ENCODE measurements around the gene CD247.

Gene CD247

GRCh38 chr1:167409183-167409582 lies 109.1 kb downstream of the CD247 start:
- Histone ChIP-seq H3K27me3 (ENCODE audit: control insufficient read depth in 1 of 2, insufficient read depth in 1 of 2, low read length in 2 of 2) (no peaks in the 10 kb centered on the region), H3K18ac (ENCODE audit: low read depth in 1 of 2, low read length in 2 of 2) (no peak overlapping the region), H2BK15ac (ENCODE audit: low read depth, poor library complexity, severe bottlenecking) (no peak overlapping the region), H3K4ac (ENCODE audit: low read depth in 1 of 2, low read length in 2 of 2) (no peak overlapping the region), H2BK120ac (ENCODE audit: low read depth, low read length) (no peak overlapping the region), H3K9ac (ENCODE audit: low read length) (no peak overlapping the region), H3K27ac (ENCODE audit: low read length, poor library complexity, severe bottlenecking) (no peak overlapping the region), H3K9me3 (ENCODE audit: control insufficient read depth, low read length) (no peaks in the 10 kb centered on the region), H2AK5ac (ENCODE audit: low read length, severe bottlenecking) (no peak overlapping the region), H2AFZ (ENCODE audit: low read depth, low read length) (no peak overlapping the region), H2BK12ac (ENCODE audit: low read length in 2 of 2) (no peak overlapping the region), H3K79me1 (replicated peaks; ENCODE audit: low read length, poor library complexity, severe bottlenecking) (no peaks in the 10 kb centered on the region), H2BK5ac (ENCODE audit: low read depth, low read length, poor library complexity, severe bottlenecking) (no peak overlapping the region), H4K91ac (ENCODE audit: low read length) (no peak overlapping the region), H3K4me3 (ENCODE audit: insufficient read depth in 1 of 2, low read depth in 1 of 2, low read length in 2 of 2) (no peak overlapping the region), H3K4me2 (ENCODE audit: low read length, poor library complexity, severe bottlenecking) (no peak overlapping the region), H3K36me3 (ENCODE audit: control insufficient read depth in 1 of 2, insufficient read depth in 2 of 2, low read depth in 1 of 2, low read length in 2 of 2) (peaks cover 5 to 37% of the 10 kb centered on the region in 2 experiments), H4K8ac (ENCODE audit: low read length) (no peak overlapping the region), H3K14ac (ENCODE audit: low read length in 2 of 2) (no peak overlapping the region), H3K23ac (ENCODE audit: low read length in 2 of 2) (no peak overlapping the region), H3K4me1 (ENCODE audit: control insufficient read depth, insufficient read depth, low read depth, low read length) (no peaks in the 10 kb centered on the region)
- no peak for DNase-seq
- WGBS, result no CpG with 5 or more reads among the region's 1 CpG

DNA sequence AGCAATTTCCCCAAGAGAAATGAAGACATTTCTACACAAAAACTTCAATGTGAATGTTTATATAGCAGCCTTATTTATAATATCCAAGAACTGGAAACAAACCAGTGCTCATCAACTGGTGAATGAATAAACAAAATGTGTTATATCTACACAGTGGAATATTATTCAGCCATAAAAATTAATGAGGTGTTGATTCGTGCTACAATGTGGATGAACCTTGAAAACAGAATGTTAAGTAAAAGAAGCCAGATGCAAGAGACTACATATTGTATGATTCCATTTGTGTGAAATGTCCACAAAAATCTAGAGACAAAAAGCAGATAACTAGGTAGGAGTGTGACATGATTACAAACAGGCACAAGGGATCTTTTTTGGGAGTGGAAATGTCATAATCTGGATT lies 110.0 kb downstream of the CD247 start:
- Histone ChIP-seq H3K27ac (ENCODE audit: low read length, poor library complexity, severe bottlenecking) (no peak overlapping the region), H2BK120ac (ENCODE audit: low read depth, low read length) (no peak overlapping the region), H4K91ac (ENCODE audit: low read length) (no peak overlapping the region), H3K4me1 (ENCODE audit: control insufficient read depth, insufficient read depth, low read depth, low read length) (no peaks in the 10 kb centered on the region), H3K18ac (ENCODE audit: low read depth in 1 of 2, low read length in 2 of 2) (no peak overlapping the region), H3K27me3 (ENCODE audit: control insufficient read depth in 1 of 2, insufficient read depth in 1 of 2, low read length in 2 of 2) (no peaks in the 10 kb centered on the region), H2AK5ac (ENCODE audit: low read length, severe bottlenecking) (no peak overlapping the region), H3K23ac (ENCODE audit: low read length in 2 of 2) (no peak overlapping the region), H3K9ac (ENCODE audit: low read length) (no peak overlapping the region), H2BK12ac (ENCODE audit: low read length in 2 of 2) (no peak overlapping the region), H2BK15ac (ENCODE audit: low read depth, poor library complexity, severe bottlenecking) (no peak overlapping the region), H3K4me2 (ENCODE audit: low read length, poor library complexity, severe bottlenecking) (no peak overlapping the region), H3K9me3 (ENCODE audit: control insufficient read depth, low read length) (no peaks in the 10 kb centered on the region), H2BK5ac (ENCODE audit: low read depth, low read length, poor library complexity, severe bottlenecking) (no peak overlapping the region), H3K4me3 (ENCODE audit: insufficient read depth in 1 of 2, low read depth in 1 of 2, low read length in 2 of 2) (no peak overlapping the region), H4K8ac (ENCODE audit: low read length) (no peak overlapping the region), H3K4ac (ENCODE audit: low read depth in 1 of 2, low read length in 2 of 2) (no peak overlapping the region), H2AFZ (ENCODE audit: low read depth, low read length) (no peak overlapping the region), H3K14ac (ENCODE audit: low read length in 2 of 2) (no peak overlapping the region), H3K36me3 (ENCODE audit: control insufficient read depth in 1 of 2, insufficient read depth in 2 of 2, low read depth in 1 of 2, low read length in 2 of 2) (peaks cover 5 to 33% of the 10 kb centered on the region in 2 experiments), H3K79me1 (replicated peaks; ENCODE audit: low read length, poor library complexity, severe bottlenecking) (no peaks in the 10 kb centered on the region)
- WGBS, result 100% methylated on average over 1 of the region's 1 CpG
- no peak for DNase-seq

DNA sequence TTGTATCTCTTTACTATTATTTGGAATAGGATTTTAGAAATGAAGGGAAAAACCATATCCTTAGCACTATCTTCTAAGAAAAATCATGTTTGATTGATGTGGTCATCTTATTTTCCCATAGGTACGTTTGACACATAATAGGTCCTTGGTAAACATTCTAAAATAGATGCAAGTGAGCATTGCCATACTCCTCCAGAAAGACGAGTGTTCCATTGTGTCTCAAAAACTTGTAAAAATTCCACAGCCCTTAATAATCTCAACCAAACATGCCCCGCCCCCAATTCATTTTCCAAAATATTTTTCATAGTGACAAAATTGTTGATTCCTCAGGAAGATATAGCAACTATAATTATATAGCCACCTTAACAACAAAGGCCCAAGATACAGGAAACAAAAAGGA lies 113.4 kb downstream of the CD247 start:
- H2BK120ac ChIP-seq (ENCODE audit: low read depth, low read length), result no peak overlapping the region
- no peak overlapping the region for H3K4me2 ChIP-seq (ENCODE audit: low read length, poor library complexity, severe bottlenecking)

DNA sequence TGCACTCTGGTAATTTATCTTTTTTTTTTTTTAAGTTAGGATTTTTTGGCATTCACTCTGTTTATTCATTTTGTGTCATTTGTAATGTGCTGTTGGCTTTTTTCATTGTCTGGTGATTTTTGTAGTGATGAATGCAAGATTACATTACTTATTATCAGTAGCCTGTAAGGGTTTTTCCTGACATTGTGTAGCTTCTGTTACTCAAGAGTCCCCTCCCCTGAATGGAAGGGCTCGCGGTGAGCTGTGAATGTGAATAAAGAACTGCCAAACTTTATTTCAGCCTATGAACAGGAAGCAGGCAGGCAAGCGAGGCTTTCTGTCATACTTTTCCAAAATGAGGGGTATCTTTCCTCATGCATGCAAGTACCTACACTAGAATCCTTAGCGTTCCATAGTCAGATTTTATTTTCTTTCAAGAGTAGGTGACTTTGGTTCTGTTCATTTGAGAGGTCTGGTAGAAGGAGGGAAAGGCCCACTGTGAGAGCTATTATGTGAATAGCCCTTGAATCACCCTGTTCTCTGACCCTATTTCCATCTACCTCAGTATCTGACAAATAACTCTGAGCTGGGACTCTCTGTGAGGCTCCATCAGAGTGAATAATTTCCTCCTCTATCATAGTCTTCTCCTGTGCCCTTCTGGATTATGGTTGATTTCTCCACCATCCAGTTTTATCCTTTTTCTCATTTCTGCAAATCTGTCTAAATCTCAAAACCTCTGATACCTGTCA lies 114.0 kb downstream of the CD247 start:
- H3K9ac ChIP-seq (ENCODE audit: low read length), result no peak overlapping the region
- no peak overlapping the region for H3K14ac ChIP-seq (ENCODE audit: low read length in 2 of 2)
- no peak overlapping the region for H2AK5ac ChIP-seq (ENCODE audit: low read length, severe bottlenecking)
- H4K8ac ChIP-seq (ENCODE audit: low read length), result no peak overlapping the region
- H2AFZ ChIP-seq (ENCODE audit: low read depth, low read length), result no peak overlapping the region
- DNase-seq, result no peak
- H2BK120ac ChIP-seq (ENCODE audit: low read depth, low read length), result no peak overlapping the region
- H3K9me3 ChIP-seq (ENCODE audit: control insufficient read depth, low read length), result no peaks in the 10 kb centered on the region
- no peak overlapping the region for H3K4me2 ChIP-seq (ENCODE audit: low read length, poor library complexity, severe bottlenecking)
- H3K27ac ChIP-seq (ENCODE audit: low read length, poor library complexity, severe bottlenecking), result no peak overlapping the region
- peaks cover 0 to 35% of the 10 kb centered on the region in 2 experiments for H3K36me3 ChIP-seq (ENCODE audit: control insufficient read depth in 1 of 2, insufficient read depth in 2 of 2, low read depth in 1 of 2, low read length in 2 of 2)
- H3K27me3 ChIP-seq (ENCODE audit: control insufficient read depth in 1 of 2, insufficient read depth in 1 of 2, low read length in 2 of 2), result no peaks in the 10 kb centered on the region
- H2BK5ac ChIP-seq (ENCODE audit: low read depth, low read length, poor library complexity, severe bottlenecking), result no peak overlapping the region
- no peak overlapping the region for H2BK12ac ChIP-seq (ENCODE audit: low read length in 2 of 2)
- H3K4ac ChIP-seq (ENCODE audit: low read depth in 1 of 2, low read length in 2 of 2), result no peak overlapping the region
- H4K91ac ChIP-seq (ENCODE audit: low read length), result no peak overlapping the region
- H3K18ac ChIP-seq (ENCODE audit: low read depth in 1 of 2, low read length in 2 of 2), result no peak overlapping the region
- no peak overlapping the region for H3K23ac ChIP-seq (ENCODE audit: low read length in 2 of 2)
- H3K79me1 ChIP-seq (replicated peaks; ENCODE audit: low read length, poor library complexity, severe bottlenecking), result no peaks in the 10 kb centered on the region
- H2BK15ac ChIP-seq (ENCODE audit: low read depth, poor library complexity, severe bottlenecking), result no peak overlapping the region
- H3K4me3 ChIP-seq (ENCODE audit: insufficient read depth in 1 of 2, low read depth in 1 of 2, low read length in 2 of 2), result no peak overlapping the region
- no peaks in the 10 kb centered on the region for H3K4me1 ChIP-seq (ENCODE audit: control insufficient read depth, insufficient read depth, low read depth, low read length)
- 100% methylated on average over 3 of the region's 4 CpGs for WGBS

More for the DNA sequence above, 113.4 kb downstream of the CD247 start:
- no peak overlapping the region for H3K9ac ChIP-seq (ENCODE audit: low read length)
- H4K8ac ChIP-seq (ENCODE audit: low read length), result no peak overlapping the region
- no peak overlapping the region for H4K91ac ChIP-seq (ENCODE audit: low read length)
- peaks cover 0 to 35% of the 10 kb centered on the region in 2 experiments for H3K36me3 ChIP-seq (ENCODE audit: control insufficient read depth in 1 of 2, insufficient read depth in 2 of 2, low read depth in 1 of 2, low read length in 2 of 2)
- no peak for DNase-seq
- H2BK15ac ChIP-seq (ENCODE audit: low read depth, poor library complexity, severe bottlenecking), result no peak overlapping the region
- no peak overlapping the region for H2BK12ac ChIP-seq (ENCODE audit: low read length in 2 of 2)
- H3K27ac ChIP-seq (ENCODE audit: low read length, poor library complexity, severe bottlenecking), result no peak overlapping the region
- H3K4me1 ChIP-seq (ENCODE audit: control insufficient read depth, insufficient read depth, low read depth, low read length), result no peaks in the 10 kb centered on the region
- H3K9me3 ChIP-seq (ENCODE audit: control insufficient read depth, low read length), result no peaks in the 10 kb centered on the region
- no peak overlapping the region for H2BK5ac ChIP-seq (ENCODE audit: low read depth, low read length, poor library complexity, severe bottlenecking)
- H3K4ac ChIP-seq (ENCODE audit: low read depth in 1 of 2, low read length in 2 of 2), result no peak overlapping the region
- no peak overlapping the region for H3K23ac ChIP-seq (ENCODE audit: low read length in 2 of 2)
- no peaks in the 10 kb centered on the region for H3K27me3 ChIP-seq (ENCODE audit: control insufficient read depth in 1 of 2, insufficient read depth in 1 of 2, low read length in 2 of 2)
- H2AK5ac ChIP-seq (ENCODE audit: low read length, severe bottlenecking), result no peak overlapping the region
- H3K4me3 ChIP-seq (ENCODE audit: insufficient read depth in 1 of 2, low read depth in 1 of 2, low read length in 2 of 2), result no peak overlapping the region
- no peak overlapping the region for H3K14ac ChIP-seq (ENCODE audit: low read length in 2 of 2)
- H3K79me1 ChIP-seq (replicated peaks; ENCODE audit: low read length, poor library complexity, severe bottlenecking), result no peaks in the 10 kb centered on the region
- 63% methylated on average over 2 of the region's 3 CpGs for WGBS
- H3K18ac ChIP-seq (ENCODE audit: low read depth in 1 of 2, low read length in 2 of 2), result no peak overlapping the region
- H2AFZ ChIP-seq (ENCODE audit: low read depth, low read length), result no peak overlapping the region
